Suppressor macrophage treated with lipopolysaccharide for 1 hour (primary cell): ENCODE results near the gene ELF1.
"Not testable (repeated sequence)": the region's sequence is repeated elsewhere in the genome, so short reads cannot be mapped to it uniquely, and the experiment has no call there.

ENCODE experiments used
- DNase-seq, 3 donors: peaks; one replicate each; pipeline ENCODE4 v3.0.0-alpha.2; 2020 to 2022

Gene ELF1

DNA sequence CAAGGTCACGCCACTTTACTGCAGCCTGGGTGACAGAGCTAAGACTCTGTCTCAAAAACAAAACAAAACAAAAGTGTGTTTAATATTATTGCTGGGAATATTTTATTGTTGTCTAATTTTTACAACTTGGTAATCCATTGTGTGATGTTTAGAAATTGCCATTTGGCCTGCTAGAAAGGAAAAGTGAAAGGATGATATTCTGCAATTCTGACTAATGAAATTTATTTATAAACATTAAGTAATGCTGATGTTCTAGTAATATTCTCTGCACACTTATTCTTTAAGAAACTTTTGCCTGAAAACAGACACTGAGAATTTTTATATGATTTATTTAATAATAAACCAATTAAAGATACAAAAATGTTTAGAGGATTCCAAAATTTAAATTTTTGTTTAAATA is 87.4 kb downstream of the ELF1 start:
- peak in 2 of 3 donors; percentile 21 to 52 for DNase-seq

GRCh38 chr13:40929883-40930282 is 89.2 kb downstream of the ELF1 start:
- not testable (repeated sequence) for DNase-seq

DNA sequence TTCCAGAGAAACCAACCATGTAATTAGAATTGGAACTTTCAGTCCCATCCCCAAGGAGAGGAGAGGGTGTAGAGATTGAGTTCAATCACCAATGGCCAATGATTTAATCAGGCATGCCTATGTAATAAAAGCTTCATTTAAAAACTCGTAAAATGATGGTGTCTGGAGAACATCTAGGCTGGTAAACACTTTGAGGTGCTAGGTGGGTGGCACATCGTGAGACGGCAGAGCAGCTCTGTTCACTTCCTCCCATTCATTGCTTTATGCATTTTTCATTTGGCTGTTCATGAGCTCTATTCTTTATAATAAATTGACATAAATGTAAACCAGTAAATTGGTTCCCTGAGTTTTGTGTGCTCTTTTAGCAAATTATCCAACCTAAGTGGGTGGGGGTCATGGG is 90.1 kb downstream of the ELF1 start:
- no peak for DNase-seq

GRCh38 chr13:40927929-40928328 is 91.2 kb downstream of the ELF1 start:
- no peak for DNase-seq

- no peak for DNase-seq
Measured at GRCh38 chr13:40923867-40924266, 95.2 kb downstream of the ELF1 start.

DNA sequence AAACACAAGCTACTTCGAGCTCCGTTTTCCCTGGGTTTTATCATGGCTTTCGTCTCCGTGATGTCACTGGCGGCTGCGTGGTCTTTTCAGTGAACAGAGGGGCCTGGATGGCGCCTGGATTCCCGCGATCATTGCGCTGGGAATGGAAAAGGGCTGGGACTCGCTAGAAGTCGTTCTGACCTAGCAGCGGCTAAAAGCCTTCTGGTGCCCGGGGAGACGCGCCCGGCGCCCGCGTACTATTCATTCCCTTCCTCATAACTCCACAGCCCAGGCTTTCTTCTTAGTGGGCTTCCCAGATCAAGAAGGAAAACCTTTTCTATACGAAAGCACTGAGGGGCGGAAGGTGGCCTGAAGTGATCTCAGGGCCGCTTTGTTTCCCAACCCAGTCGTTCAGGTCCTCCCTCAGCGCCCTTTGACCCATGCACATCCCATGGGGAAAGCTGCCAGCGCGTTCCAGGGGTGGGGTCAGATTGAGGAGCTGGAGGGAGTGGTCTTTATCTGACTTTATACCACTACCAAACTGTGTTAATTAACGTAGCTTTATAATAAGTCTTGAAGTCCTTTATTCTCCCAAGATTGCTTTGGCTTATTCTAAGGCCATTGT is 96.6 kb downstream of the ELF1 start:
- DNase-seq = no peak

DNA sequence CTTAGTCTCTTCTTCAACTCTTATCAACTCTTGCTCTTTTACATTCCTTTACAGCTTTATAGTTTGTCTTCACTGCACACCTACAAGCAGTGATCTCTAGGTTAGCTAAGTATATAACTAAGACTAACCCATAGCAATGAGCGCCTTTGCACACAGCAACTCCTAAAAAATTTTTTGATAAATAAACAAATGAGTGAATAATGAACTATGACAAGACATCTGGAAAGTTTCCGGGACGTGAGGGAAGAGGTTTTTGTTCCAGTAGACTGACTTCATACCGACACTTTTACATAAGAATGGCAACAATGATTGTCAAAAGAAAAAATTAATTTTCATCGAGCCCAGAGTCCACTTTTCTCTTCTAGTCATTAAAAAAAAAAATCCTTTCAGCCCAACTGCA is 98.3 kb downstream of the ELF1 start:
- no peak for DNase-seq

GRCh38 chr13:40919901-40920300 is 99.2 kb downstream of the ELF1 start:
- not testable (repeated sequence) for DNase-seq

- peak in 2 of 3 donors; percentile 46 to 54 for DNase-seq
Measured at GRCh38 chr13:40916207-40916998, 102.7 kb downstream of the ELF1 start.

- not testable (repeated sequence) for DNase-seq
Measured at GRCh38 chr13:40914863-40915262, 104.3 kb downstream of the ELF1 start.

DNA sequence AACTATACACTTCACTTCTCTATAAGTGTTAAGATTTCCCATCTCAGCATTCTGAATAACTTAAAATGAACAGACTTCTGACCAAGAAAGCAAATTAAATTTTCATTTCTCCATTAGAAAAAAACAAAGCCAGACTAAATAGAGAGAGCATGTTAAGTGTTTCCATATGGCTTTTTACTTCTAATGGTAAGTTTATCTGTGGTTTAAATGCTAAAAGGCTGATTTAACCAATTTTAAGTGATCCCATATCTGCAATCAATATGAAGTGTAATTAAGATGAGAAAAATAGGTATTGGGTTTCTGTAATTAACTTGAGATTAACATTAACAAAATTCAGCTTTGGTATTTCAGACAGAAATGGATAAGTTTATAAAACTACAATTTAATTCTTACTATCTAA is 107.8 kb downstream of the ELF1 start:
- DNase-seq = no peak

DNA sequence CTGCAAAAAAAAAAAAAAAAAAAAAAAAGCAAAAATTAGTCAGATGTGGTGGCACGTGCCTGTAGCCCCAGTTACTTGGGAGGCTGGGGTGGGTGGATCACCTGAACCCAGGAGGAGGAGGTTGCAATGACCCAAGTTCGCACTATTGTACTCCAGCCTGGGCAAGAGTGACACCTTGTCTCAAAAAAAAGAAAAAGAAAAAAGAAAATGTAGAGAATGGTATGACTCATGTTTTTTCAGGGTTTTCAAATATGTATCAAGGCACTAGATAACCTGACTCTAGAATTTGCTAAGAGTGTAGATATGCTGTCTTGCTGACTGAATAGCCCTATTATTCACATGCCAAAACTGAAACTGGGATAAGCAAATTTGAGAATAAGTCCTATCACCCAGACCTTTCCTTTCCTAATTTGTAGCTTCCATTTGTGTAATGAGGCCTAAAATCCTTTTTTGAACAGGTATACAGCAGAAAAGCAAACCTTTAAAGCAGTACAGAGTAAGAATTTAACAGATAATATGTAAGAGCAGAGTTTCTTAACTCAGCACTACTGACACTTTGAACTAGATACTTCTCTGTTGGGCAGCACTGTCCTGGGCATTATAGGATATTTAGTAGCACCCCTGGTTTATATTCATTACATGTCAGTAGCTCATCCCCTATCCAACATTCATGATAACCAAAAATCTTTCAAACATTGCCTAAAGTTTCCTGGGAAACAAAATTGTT is 108.6 kb downstream of the ELF1 start:
- no peak for DNase-seq

- DNase-seq = not testable (repeated sequence)
Measured at GRCh38 chr13:40909541-40910200, 109.4 kb downstream of the ELF1 start.

- DNase-seq = no peak
Measured at GRCh38 chr13:40908546-40908945, 110.6 kb downstream of the ELF1 start.

DNA sequence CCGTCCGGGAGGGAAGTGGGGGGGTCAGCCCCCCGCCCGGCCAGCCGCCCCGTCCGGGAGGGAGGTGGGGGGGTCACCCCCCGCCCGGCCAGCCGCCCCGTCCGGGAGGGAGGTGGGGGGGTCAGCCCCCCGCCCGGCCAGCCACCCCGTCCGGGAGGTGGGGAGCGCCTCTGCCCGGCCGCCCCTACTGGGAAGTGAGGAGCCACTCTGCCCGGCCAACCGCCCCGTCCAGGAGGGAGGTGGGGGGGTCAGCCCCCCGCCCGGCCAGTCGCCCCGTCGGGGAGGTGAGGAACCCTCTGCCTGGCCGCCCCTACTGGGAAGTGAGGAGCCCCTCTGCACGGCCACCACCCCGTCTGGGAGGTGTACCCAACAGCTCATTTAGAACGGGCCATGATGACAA is 118.1 kb downstream of the ELF1 start:
- not testable (repeated sequence) for DNase-seq

GRCh38 chr13:40900568-40900967 is 118.5 kb downstream of the ELF1 start:
- not testable (repeated sequence) for DNase-seq

DNA sequence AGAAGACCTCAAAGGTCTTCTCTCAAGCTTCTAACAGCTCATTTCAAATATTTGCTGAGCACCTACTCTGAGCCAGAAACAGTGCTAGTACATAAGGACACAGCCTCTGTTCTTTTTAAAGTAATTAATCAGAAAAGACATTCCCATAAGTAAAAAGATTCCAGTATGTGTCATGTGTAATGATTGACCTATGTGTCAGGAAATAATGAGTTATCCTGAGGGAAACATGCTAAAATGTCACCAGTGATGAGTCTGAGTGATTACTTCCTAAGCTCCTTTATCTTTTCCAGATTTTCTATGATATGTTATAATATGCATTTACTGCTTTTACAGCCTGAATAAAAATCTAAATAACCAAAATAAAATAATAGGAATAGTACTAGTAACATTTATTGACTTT is 122.1 kb downstream of the ELF1 start:
- DNase-seq = no peak

GRCh38 chr13:40895227-40896184 is 123.6 kb downstream of the ELF1 start:
- DNase-seq = no peak

DNA sequence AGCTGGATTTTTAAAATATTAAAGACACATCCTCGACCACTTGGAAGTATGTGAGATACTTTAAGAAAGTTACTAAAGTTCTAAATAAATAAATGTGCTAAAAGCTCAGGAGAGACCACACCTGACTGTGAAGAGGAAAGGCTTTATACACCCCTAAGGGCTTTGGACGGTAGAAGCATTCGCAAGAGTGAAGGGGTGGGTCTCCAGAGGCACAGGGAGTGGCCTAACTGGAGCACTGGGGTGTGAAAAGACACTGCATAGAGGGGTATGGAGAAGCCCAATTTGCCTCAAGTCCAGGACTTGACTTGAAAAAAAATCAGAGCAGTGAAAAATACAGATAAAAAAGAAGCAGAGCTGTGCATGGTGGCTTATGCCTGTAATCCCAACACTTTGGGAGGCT is 125.5 kb downstream of the ELF1 start:
- not testable (repeated sequence) for DNase-seq

GRCh38 chr13:40886017-40886416 is 133.1 kb downstream of the ELF1 start:
- no peak for DNase-seq

DNA sequence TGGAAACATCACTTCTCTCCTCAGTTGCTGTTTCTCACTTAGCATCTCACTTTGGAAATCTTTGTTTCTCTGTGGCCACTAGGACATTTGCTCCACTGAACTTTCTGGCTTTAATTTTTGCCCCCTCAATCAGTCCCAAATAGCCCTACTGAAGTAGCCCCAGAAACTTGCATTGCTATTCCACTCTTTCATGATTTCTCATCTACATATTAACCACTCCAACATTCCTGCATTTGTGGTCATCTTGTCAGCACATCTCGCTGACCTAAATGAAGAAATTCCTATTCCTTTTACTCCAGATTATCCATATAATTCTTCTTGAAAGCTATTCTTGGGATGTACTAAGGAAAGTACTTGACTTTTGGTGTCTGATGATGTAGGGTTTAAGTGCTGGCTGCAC is 134.9 kb downstream of the ELF1 start:
- DNase-seq = not testable (repeated sequence)
